K562 (cell line): ENCODE measurements around the gene KIAA0825. TPM values are rescaled to one million over a fixed set of nuclear protein-coding genes. Genes with fewer than 3 reads are reported as not detected.

Source experiments
- ATAC-seq: fragments of 200-7000 bp; cut with Tn5 transposase; 3 replicates; pipeline ENCODE4 v1.9.1; 2020; ENCODE audit warnings: moderate library complexity
- BruUV-seq: library from RNA; stranded (reverse); fragments of 400-500 nt; replicated peaks from 2 replicates; lab custom pipeline; 2021; lab: Mats Ljungman, UMichigan
- CTCF ChIA-PET: fragments of 300-600 bp; formaldehyde crosslinking; extraction: SDS; loops from one replicate; lab custom pipeline; 2021; ENCODE audit warnings: low intra/inter-chr PET ratio; lab: Yijun Ruan, JAX
- POLR2A ChIA-PET: fragments of 300-600, 350-650 bp; sonication (Branson Sonifier 250); formaldehyde crosslinking; extraction: SDS; loops from one replicate; lab custom pipeline; 2021; ENCODE audit warnings: antibody characterized with exemption, inconsistent platforms; lab: Yijun Ruan, JAX
- DNase-seq, 4 experiments: peaks; one replicate each; pipeline versions ENCODE4 v3.0.0 to v3.0.0-alpha.2; 2011 to 2018; ENCODE audit warnings: low spot score in 3 of 4, mixed read lengths in 3 of 4; ENCODE audit errors: extremely low read depth in 1 of 4
- FAIRE-seq: peaks from 2 replicates; lab custom pipeline; 2011; peaks lifted over from hg19 to GRCh38; lab: Jason Lieb, UNC
- H2AFZ ChIP-seq: 2 replicates; pipeline ENCODE4 v1.6.0; 2011; ENCODE audit warnings: low read depth, low read length, control low read depth, inconsistent platforms
- H3K27ac ChIP-seq: fragments of 200-600 bp; 3 replicates; pipeline ENCODE4 v1.8.0; 2011; ENCODE audit warnings: low read depth, mild to moderate bottlenecking, control low read depth, inconsistent platforms, low read length, moderate library complexity, mixed read lengths; ENCODE audit errors: extremely low read depth
- H3K27me3 ChIP-seq, 2 experiments: fragments of 300-600 bp in 1 of 2; 2 replicates in 1 of 2; 3 replicates in 1 of 2; pipeline versions ENCODE4 v1.6.0 to v1.8.0; 2011; ENCODE audit warnings: inconsistent platforms in 2 of 2, low read length in 2 of 2, mild to moderate bottlenecking in 1 of 2, mixed read lengths in 1 of 2, moderate library complexity in 1 of 2; ENCODE audit not compliant: control insufficient read depth in 2 of 2, insufficient read depth in 2 of 2
- H3K36me3 ChIP-seq: fragments of 300-600 bp; 3 replicates; pipeline ENCODE4 v1.8.0; 2011; ENCODE audit warnings: mild to moderate bottlenecking, low read length, inconsistent platforms; ENCODE audit not compliant: control insufficient read depth, insufficient read depth
- H3K4me1 ChIP-seq, 2 experiments: fragments of 200-600 bp in 1 of 2; replicated peaks in 1 of 2; 2 replicates in 1 of 2; 3 replicates in 1 of 2; pipeline versions ENCODE4 v1.5.1 to v1.8.0; 2011; ENCODE audit warnings: inconsistent platforms in 2 of 2, low read length in 2 of 2, mild to moderate bottlenecking in 1 of 2, mixed read lengths in 1 of 2, moderate library complexity in 1 of 2; ENCODE audit not compliant: control insufficient read depth in 2 of 2, insufficient read depth in 2 of 2
- H3K4me2 ChIP-seq: 2 replicates; pipeline ENCODE4 v1.6.1; 2011; ENCODE audit warnings: low read length, control low read depth, inconsistent platforms, mixed read lengths; ENCODE audit not compliant: insufficient read depth
- H3K4me3 ChIP-seq: fragments of 200-600 bp; sonication (generic), shearing (Covaris generic); 2 replicates; pipeline ENCODE4 v1.5.1; 2016; ENCODE audit warnings: control low read depth, inconsistent platforms
- H3K79me2 ChIP-seq: fragments of 200-600 bp; 3 replicates; pipeline ENCODE4 v1.8.0; 2011; ENCODE audit warnings: low read length, inconsistent platforms; ENCODE audit not compliant: control insufficient read depth, insufficient read depth
- H3K9ac ChIP-seq, 2 experiments: 2 replicates each; pipeline versions ENCODE4 v1.6.0 to v1.6.1; 2011; ENCODE audit warnings: low read depth in 2 of 2, low read length in 2 of 2, control low read depth in 1 of 2, inconsistent platforms in 1 of 2, mild to moderate bottlenecking in 1 of 2, mixed read lengths in 1 of 2; ENCODE audit not compliant: insufficient read depth in 1 of 2
- H3K9me1 ChIP-seq: one replicate; pipeline ENCODE4 v1.6.0; 2011; ENCODE audit warnings: inconsistent platforms, mild to moderate bottlenecking, low read length, moderate library complexity; ENCODE audit not compliant: control insufficient read depth, insufficient read depth
- H3K9me3 ChIP-seq: replicated peaks from 2 replicates; pipeline ENCODE4 v1.5.1; 2011; ENCODE audit warnings: low read depth, low read length, inconsistent platforms; ENCODE audit not compliant: control insufficient read depth, insufficient read depth
- H4K20me1 ChIP-seq: replicated peaks from 2 replicates; pipeline ENCODE4 v1.6.1; 2011; ENCODE audit warnings: low read length, inconsistent platforms, mixed read lengths; ENCODE audit not compliant: control insufficient read depth, insufficient read depth
- CC2D1A ChIP-seq: fragments of 450-650 bp; IDR thresholded peaks from 2 replicates; pipeline ENCODE4 v1.6.1; 2017; ENCODE audit warnings: mild to moderate bottlenecking
- EHMT2 ChIP-seq: fragments of 450-650 bp; IDR thresholded peaks from 2 replicates; pipeline ENCODE4 v1.6.1; 2018; ENCODE audit warnings: antibody characterized with exemption
- HDAC1 ChIP-seq, 2 experiments: fragments of 450-650 bp; IDR thresholded peaks; 2 replicates each; pipeline ENCODE4 v1.6.1; 2016 to 2017; ENCODE audit warnings: inconsistent platforms in 1 of 2, mild to moderate bottlenecking in 1 of 2, moderate library complexity in 1 of 2
- HNRNPK ChIP-seq: fragments of 200-400 bp; formaldehyde crosslinking; IDR thresholded peaks from one replicate; pipeline ENCODE4 v1.6.1; 2018; ENCODE audit warnings: mild to moderate bottlenecking, low read depth, low read length; ENCODE audit not compliant: poor library complexity, severe bottlenecking
- RFX5 ChIP-seq: IDR thresholded peaks from 2 replicates; pipeline ENCODE4 v1.6.1; 2011; ENCODE audit warnings: low read depth, mild to moderate bottlenecking, improper control_type of control experiment, low read length
- ZNF507 ChIP-seq: conservative IDR thresholded peaks from 2 replicates; pipeline ENCODE4 v1.6.1; 2017; ENCODE audit warnings: missing genetic modification characterization, missing compliant biosample characterization
- ZNF583 ChIP-seq: fragments of 250-450 bp; sonication (Bioruptor Pico); IDR thresholded peaks from 2 replicates; pipeline ENCODE4 v1.4.0; 2020
- ZNF668 ChIP-seq: fragments of 250-450 bp; sonication (Bioruptor Pico); IDR thresholded peaks from 2 replicates; pipeline ENCODE4 v1.8.0; 2022; ENCODE audit warnings: mild to moderate bottlenecking, inconsistent platforms
- WGBS: fragments of 100-300 bp; shearing (Covaris generic); methylation state at CpG from one replicate; pipeline ENCODE4 v1.1.6; 2016; ENCODE audit warnings: low coverage, mixed read lengths; ENCODE audit not compliant: insufficient coverage; ENCODE audit errors: missing lambda C conversion rate; 5-methylcytosine and 5-hydroxymethylcytosine counted together
- in situ Hi-C: fragments of 300-500 bp; cut with MboI; formaldehyde crosslinking; loops from 4 replicates; pipeline ENCODE4 v1.15.0; 2018; ENCODE audit warnings: inconsistent platforms, mixed read lengths
- intact Hi-C: fragments of 100-400 bp; cut with micrococcal nuclease; formaldehyde crosslinking; loops from 2 replicates; pipeline ENCODE4 v1.14.2; 2022
- polyA plus RNA-seq, 8 experiments: library from polyadenylated mRNA; depleted of rRNA in 4 of 8; stranded (reverse) in 5 of 8; unstranded in 3 of 8; fragments of >200 nt; fragmentation: Nextera tagmentation in 2 of 8; fragmentation: Illumina TruSeq in 1 of 8; extraction: Ambion mirVana in 2 of 8; extraction: Trizol in 1 of 8; gene quantifications; 2 replicates each; pipeline versions ENCODE4 v1.2.1 to v1.2.3, GENCODE V29; 2011 to 2014; ENCODE audit warnings: inconsistent platforms in 1 of 8, missing spikeins in 1 of 8
- total RNA-seq, 7 experiments: library from RNA; depleted of rRNA in 6 of 7; stranded (reverse); fragments of >200 nt in 6 of 7; fragmentation: Illumina TruSeq in 2 of 7; extraction: Trizol in 2 of 7; gene quantifications; 2 replicates each; pipeline versions ENCODE4 v1.2.1 to v1.2.3, GENCODE V29; 2011 to 2021; ENCODE audit warnings: low replicate concordance in 1 of 7
- TF ChIP-seq, protein P1 (sequence below): fragments of 450-650 bp; IDR thresholded peaks from 2 replicates; pipeline ENCODE4 v1.6.1; 2017; ENCODE audit warnings: mild to moderate bottlenecking, moderate library complexity
- TF ChIP-seq, protein P2 (sequence below): fragments of 450-650 bp; IDR thresholded peaks from 2 replicates; pipeline ENCODE4 v1.6.1; 2016; ENCODE audit warnings: mild to moderate bottlenecking, moderate library complexity
- TF ChIP-seq, protein P3 (sequence below): fragments of 250-450 bp; sonication (Bioruptor Pico); IDR thresholded peaks from 2 replicates; pipeline ENCODE4 v1.5.0; 2021

Gene KIAA0825
- total and polyA plus RNA-seq, 9 of the 15 experiments (the other 6 are each of a cell fraction or from before 2014, with no cell fraction given), result 0.05 to 0.36 (median 0.16) TPM; not detected in 1

DNA sequence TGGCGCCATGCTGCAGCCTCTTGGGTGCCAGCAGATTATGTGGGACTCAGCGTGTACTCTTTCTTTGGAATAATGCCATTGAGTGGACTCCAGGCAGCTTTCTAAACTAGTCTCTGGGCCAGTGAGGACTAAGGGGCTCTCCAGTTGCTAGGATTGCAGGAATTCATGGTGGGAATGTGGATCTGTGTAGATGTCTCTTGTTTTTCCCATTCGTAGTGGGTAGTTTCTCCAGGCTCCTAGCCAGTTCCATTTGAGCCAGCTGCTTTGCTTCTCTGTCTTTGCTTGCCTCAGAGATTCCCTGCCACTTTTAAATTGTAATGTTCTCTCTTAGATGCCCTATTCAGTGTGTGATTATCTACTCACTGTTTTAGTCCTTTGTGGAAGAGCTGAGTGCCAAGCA is 42.7 kb upstream of the KIAA0825 start:
- Histone ChIP-seq H3K4me3 (no peak overlapping the region), H3K79me2 (peaks cover 7% of the 10 kb centered on the region; the same call in 2 of the 3 replicates), H3K36me3 (peaks cover 17% of the 10 kb centered on the region; the same call in 1 of the 3 replicates), H4K20me1 (no peaks in the 10 kb centered on the region), H3K9me1 (no peaks in the 10 kb centered on the region), H3K27me3 (no peaks in the 10 kb centered on the region), H3K4me1 (no peaks in the 10 kb centered on the region), H3K4me2 (no peak overlapping the region), H2AFZ (no peak overlapping the region), H3K27ac (no peak overlapping the region), H3K9me3 (peaks cover 10% of the 10 kb centered on the region), H3K9ac (no peak overlapping the region)
- in situ Hi-C loops, result no loop called here
- DNase-seq, result no peak
- no peak for FAIRE-seq
- ATAC-seq, result no peak
- ChIA-PET CTCF (no interaction called here), POLR2A (interaction anchor here (0.6 kb wide), 1 partner anchor 163 kb away, joined by 3 read pairs; no protein-coding TSS in a partner anchor)
- intact Hi-C loops, result no loop called here
- WGBS, result 92% methylated on average over 3 of the region's 3 CpGs
- no TSS peak for BruUV-seq
- TF ChIP-seq, protein P1, sequence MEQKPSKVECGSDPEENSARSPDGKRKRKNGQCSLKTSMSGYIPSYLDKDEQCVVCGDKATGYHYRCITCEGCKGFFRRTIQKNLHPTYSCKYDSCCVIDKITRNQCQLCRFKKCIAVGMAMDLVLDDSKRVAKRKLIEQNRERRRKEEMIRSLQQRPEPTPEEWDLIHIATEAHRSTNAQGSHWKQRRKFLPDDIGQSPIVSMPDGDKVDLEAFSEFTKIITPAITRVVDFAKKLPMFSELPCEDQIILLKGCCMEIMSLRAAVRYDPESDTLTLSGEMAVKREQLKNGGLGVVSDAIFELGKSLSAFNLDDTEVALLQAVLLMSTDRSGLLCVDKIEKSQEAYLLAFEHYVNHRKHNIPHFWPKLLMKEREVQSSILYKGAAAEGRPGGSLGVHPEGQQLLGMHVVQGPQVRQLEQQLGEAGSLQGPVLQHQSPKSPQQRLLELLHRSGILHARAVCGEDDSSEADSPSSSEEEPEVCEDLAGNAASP, result no peak
- TF ChIP-seq, protein P2, sequence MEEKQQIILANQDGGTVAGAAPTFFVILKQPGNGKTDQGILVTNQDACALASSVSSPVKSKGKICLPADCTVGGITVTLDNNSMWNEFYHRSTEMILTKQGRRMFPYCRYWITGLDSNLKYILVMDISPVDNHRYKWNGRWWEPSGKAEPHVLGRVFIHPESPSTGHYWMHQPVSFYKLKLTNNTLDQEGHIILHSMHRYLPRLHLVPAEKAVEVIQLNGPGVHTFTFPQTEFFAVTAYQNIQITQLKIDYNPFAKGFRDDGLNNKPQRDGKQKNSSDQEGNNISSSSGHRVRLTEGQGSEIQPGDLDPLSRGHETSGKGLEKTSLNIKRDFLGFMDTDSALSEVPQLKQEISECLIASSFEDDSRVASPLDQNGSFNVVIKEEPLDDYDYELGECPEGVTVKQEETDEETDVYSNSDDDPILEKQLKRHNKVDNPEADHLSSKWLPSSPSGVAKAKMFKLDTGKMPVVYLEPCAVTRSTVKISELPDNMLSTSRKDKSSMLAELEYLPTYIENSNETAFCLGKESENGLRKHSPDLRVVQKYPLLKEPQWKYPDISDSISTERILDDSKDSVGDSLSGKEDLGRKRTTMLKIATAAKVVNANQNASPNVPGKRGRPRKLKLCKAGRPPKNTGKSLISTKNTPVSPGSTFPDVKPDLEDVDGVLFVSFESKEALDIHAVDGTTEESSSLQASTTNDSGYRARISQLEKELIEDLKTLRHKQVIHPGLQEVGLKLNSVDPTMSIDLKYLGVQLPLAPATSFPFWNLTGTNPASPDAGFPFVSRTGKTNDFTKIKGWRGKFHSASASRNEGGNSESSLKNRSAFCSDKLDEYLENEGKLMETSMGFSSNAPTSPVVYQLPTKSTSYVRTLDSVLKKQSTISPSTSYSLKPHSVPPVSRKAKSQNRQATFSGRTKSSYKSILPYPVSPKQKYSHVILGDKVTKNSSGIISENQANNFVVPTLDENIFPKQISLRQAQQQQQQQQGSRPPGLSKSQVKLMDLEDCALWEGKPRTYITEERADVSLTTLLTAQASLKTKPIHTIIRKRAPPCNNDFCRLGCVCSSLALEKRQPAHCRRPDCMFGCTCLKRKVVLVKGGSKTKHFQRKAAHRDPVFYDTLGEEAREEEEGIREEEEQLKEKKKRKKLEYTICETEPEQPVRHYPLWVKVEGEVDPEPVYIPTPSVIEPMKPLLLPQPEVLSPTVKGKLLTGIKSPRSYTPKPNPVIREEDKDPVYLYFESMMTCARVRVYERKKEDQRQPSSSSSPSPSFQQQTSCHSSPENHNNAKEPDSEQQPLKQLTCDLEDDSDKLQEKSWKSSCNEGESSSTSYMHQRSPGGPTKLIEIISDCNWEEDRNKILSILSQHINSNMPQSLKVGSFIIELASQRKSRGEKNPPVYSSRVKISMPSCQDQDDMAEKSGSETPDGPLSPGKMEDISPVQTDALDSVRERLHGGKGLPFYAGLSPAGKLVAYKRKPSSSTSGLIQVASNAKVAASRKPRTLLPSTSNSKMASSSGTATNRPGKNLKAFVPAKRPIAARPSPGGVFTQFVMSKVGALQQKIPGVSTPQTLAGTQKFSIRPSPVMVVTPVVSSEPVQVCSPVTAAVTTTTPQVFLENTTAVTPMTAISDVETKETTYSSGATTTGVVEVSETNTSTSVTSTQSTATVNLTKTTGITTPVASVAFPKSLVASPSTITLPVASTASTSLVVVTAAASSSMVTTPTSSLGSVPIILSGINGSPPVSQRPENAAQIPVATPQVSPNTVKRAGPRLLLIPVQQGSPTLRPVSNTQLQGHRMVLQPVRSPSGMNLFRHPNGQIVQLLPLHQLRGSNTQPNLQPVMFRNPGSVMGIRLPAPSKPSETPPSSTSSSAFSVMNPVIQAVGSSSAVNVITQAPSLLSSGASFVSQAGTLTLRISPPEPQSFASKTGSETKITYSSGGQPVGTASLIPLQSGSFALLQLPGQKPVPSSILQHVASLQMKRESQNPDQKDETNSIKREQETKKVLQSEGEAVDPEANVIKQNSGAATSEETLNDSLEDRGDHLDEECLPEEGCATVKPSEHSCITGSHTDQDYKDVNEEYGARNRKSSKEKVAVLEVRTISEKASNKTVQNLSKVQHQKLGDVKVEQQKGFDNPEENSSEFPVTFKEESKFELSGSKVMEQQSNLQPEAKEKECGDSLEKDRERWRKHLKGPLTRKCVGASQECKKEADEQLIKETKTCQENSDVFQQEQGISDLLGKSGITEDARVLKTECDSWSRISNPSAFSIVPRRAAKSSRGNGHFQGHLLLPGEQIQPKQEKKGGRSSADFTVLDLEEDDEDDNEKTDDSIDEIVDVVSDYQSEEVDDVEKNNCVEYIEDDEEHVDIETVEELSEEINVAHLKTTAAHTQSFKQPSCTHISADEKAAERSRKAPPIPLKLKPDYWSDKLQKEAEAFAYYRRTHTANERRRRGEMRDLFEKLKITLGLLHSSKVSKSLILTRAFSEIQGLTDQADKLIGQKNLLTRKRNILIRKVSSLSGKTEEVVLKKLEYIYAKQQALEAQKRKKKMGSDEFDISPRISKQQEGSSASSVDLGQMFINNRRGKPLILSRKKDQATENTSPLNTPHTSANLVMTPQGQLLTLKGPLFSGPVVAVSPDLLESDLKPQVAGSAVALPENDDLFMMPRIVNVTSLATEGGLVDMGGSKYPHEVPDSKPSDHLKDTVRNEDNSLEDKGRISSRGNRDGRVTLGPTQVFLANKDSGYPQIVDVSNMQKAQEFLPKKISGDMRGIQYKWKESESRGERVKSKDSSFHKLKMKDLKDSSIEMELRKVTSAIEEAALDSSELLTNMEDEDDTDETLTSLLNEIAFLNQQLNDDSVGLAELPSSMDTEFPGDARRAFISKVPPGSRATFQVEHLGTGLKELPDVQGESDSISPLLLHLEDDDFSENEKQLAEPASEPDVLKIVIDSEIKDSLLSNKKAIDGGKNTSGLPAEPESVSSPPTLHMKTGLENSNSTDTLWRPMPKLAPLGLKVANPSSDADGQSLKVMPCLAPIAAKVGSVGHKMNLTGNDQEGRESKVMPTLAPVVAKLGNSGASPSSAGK, result no peak
- TF ChIP-seq HNRNPK (no peak), RFX5 (no peak), HDAC1 (IDR thresholded peaks at IDR 0.05) (no peak), ZNF668 (no peak), ZNF583 (CRISPR knock-in tag) (no peak), ZNF507 (no peak), EHMT2 (no peak), CC2D1A (no peak)
- TF ChIP-seq, protein P3, sequence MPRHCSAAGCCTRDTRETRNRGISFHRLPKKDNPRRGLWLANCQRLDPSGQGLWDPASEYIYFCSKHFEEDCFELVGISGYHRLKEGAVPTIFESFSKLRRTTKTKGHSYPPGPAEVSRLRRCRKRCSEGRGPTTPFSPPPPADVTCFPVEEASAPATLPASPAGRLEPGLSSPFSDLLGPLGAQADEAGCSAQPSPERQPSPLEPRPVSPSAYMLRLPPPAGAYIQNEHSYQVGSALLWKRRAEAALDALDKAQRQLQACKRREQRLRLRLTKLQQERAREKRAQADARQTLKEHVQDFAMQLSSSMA (CRISPR knock-in tag), result no peak
